HepG2 (cell line): ENCODE results near the gene LRRC3. TPM values are rescaled to one million over a fixed set of nuclear protein-coding genes. Genes with fewer than 3 reads are reported as not detected.

ENCODE experiments used
- BRD4 ChIP-seq: sonication (generic); formaldehyde crosslinking; IDR thresholded peaks from 2 replicates; pipeline ENCODE4 v1.4.0; 2020; ENCODE audit warnings: missing genetic modification reagents
- CERS6 ChIP-seq: sonication (generic); formaldehyde crosslinking; IDR thresholded peaks from 2 replicates; pipeline ENCODE4 v1.5.0; 2020; ENCODE audit warnings: missing genetic modification reagents
- FOSL1 ChIP-seq: sonication (generic); formaldehyde crosslinking; IDR thresholded peaks from 2 replicates; pipeline ENCODE4 v1.9.0; 2021; ENCODE audit warnings: missing genetic modification reagents, borderline replicate concordance
- FOXK1 ChIP-seq: sonication (generic); formaldehyde crosslinking; IDR thresholded peaks from 2 replicates; pipeline ENCODE4 v1.4.0; 2020; ENCODE audit warnings: low read depth, missing genetic modification reagents, borderline replicate concordance
- FOXO1 ChIP-seq: sonication (generic); formaldehyde crosslinking; IDR thresholded peaks from 2 replicates; pipeline ENCODE4 v1.4.0; 2020; ENCODE audit warnings: missing genetic modification reagents
- GPBP1L1 ChIP-seq: sonication (generic); formaldehyde crosslinking; IDR thresholded peaks from 2 replicates; pipeline ENCODE4 v1.5.0; 2020; ENCODE audit warnings: mild to moderate bottlenecking, missing genetic modification reagents
- KDM1A ChIP-seq: IDR thresholded peaks from 2 replicates; pipeline ENCODE4 v1.6.1; 2016; ENCODE audit warnings: missing compliant biosample characterization
- KDM6A ChIP-seq: IDR thresholded peaks from 2 replicates; pipeline ENCODE4 v1.6.1; 2016; ENCODE audit warnings: low read depth
- MAZ ChIP-seq, 2 experiments: sonication (generic) in 1 of 2; formaldehyde crosslinking in 1 of 2; IDR thresholded peaks; 2 replicates each; pipeline versions ENCODE4 v1.5.0 to v1.6.1; 2012 to 2020; ENCODE audit warnings: low read depth in 2 of 2, mild to moderate bottlenecking in 2 of 2, borderline replicate concordance in 1 of 2, improper control_type of control experiment in 1 of 2, low read length in 1 of 2, missing genetic modification reagents in 1 of 2, moderate library complexity in 1 of 2
- MED1 ChIP-seq: sonication (generic); formaldehyde crosslinking; IDR thresholded peaks from 2 replicates; pipeline ENCODE4 v1.4.0; 2020; ENCODE audit warnings: missing genetic modification reagents
- NFE2L2 ChIP-seq: fragments of 150-350 bp; IDR thresholded peaks from 2 replicates; pipeline ENCODE4 v1.6.1; 2014; ENCODE audit warnings: low read length
- NFYB ChIP-seq: sonication (generic); formaldehyde crosslinking; IDR thresholded peaks from 2 replicates; pipeline ENCODE4 v1.4.0; 2020; ENCODE audit warnings: missing genetic modification reagents
- NKX3-1 ChIP-seq: sonication (generic); formaldehyde crosslinking; IDR thresholded peaks from 2 replicates; pipeline ENCODE4 v1.5.0; 2020; ENCODE audit warnings: missing genetic modification reagents
- NPAS2 ChIP-seq: sonication (generic); formaldehyde crosslinking; IDR thresholded peaks from 2 replicates; pipeline ENCODE4 v1.8.0; 2022; ENCODE audit warnings: mild to moderate bottlenecking, missing genetic modification reagents, borderline replicate concordance
- PHF8 ChIP-seq: sonication (generic); formaldehyde crosslinking; IDR thresholded peaks from 2 replicates; pipeline ENCODE4 v1.5.0; 2020; ENCODE audit warnings: missing genetic modification reagents
- RBM39 ChIP-seq: fragments of 200-400 bp; formaldehyde crosslinking; IDR thresholded peaks from one replicate; pipeline ENCODE4 v1.6.1; 2018; ENCODE audit warnings: antibody characterized with exemption, mild to moderate bottlenecking, low read depth, low read length; ENCODE audit not compliant: poor library complexity, severe bottlenecking
- SALL1 ChIP-seq: sonication (generic); formaldehyde crosslinking; IDR thresholded peaks from 2 replicates; pipeline ENCODE4 v1.8.0; 2022; ENCODE audit warnings: mild to moderate bottlenecking, missing genetic modification reagents
- SKIL ChIP-seq: sonication (generic); formaldehyde crosslinking; IDR thresholded peaks from 2 replicates; pipeline ENCODE4 v1.8.0; 2022; ENCODE audit warnings: missing genetic modification reagents, mild to moderate bottlenecking, moderate library complexity, borderline replicate concordance
- SNRNP70 ChIP-seq: fragments of 200-400 bp; formaldehyde crosslinking; IDR thresholded peaks from 2 replicates; pipeline ENCODE4 v1.6.1; 2017; ENCODE audit warnings: mild to moderate bottlenecking, low read depth, low read length, moderate library complexity
- STAT5B ChIP-seq: sonication (generic); formaldehyde crosslinking; IDR thresholded peaks from 2 replicates; pipeline ENCODE4 v1.4.0; 2020; ENCODE audit warnings: missing genetic modification reagents
- TOE1 ChIP-seq: sonication (generic); formaldehyde crosslinking; IDR thresholded peaks from 2 replicates; pipeline ENCODE4 v1.4.0; 2020; ENCODE audit warnings: mild to moderate bottlenecking, missing genetic modification reagents
- ZFYVE20 ChIP-seq: sonication (generic); formaldehyde crosslinking; IDR thresholded peaks from 2 replicates; pipeline ENCODE4 v1.8.0; 2023; ENCODE audit warnings: low read depth, mild to moderate bottlenecking, moderate library complexity, missing genetic modification reagents, borderline replicate concordance
- ZIK1 ChIP-seq: sonication (generic); formaldehyde crosslinking; IDR thresholded peaks from 2 replicates; pipeline ENCODE4 v1.5.0; 2020; ENCODE audit warnings: mild to moderate bottlenecking, low read depth, missing genetic modification reagents, borderline replicate concordance
- ZNF224 ChIP-seq: sonication (generic); formaldehyde crosslinking; IDR thresholded peaks from 2 replicates; pipeline ENCODE4 v1.5.0; 2020; ENCODE audit warnings: mild to moderate bottlenecking, missing genetic modification reagents
- ZNF317 ChIP-seq: sonication (generic); formaldehyde crosslinking; IDR thresholded peaks from 2 replicates; pipeline ENCODE4 v1.5.0; 2020; ENCODE audit warnings: mild to moderate bottlenecking, missing genetic modification reagents
- ZNF607 ChIP-seq: sonication (generic); formaldehyde crosslinking; IDR thresholded peaks from 2 replicates; pipeline ENCODE4 v1.5.1; 2020; ENCODE audit warnings: missing genetic modification reagents, mild to moderate bottlenecking, borderline replicate concordance
- polyA plus RNA-seq, 8 experiments: library from polyadenylated mRNA; depleted of rRNA in 3 of 8; stranded (reverse) in 7 of 8; unstranded in 1 of 8; fragments of >200 nt; fragmentation: Illumina TruSeq in 4 of 8; extraction: Trizol in 4 of 8; gene quantifications; 2 replicates each; pipeline versions ENCODE4 v1.2.1 to v1.2.3, GENCODE V29; 2011 to 2016; ENCODE audit warnings: low read depth in 4 of 8, missing spikeins in 1 of 8, mixed read lengths in 1 of 8; ENCODE audit not compliant: insufficient read depth in 1 of 8
- total RNA-seq, 5 experiments: library from RNA; depleted of rRNA; stranded (reverse); fragments of >200 nt; fragmentation: Illumina TruSeq; extraction: Trizol; gene quantifications; 2 replicates each; pipeline ENCODE4 v1.2.3, GENCODE V29; 2016; ENCODE audit warnings: low read depth in 1 of 5

Gene LRRC3
- total and polyA plus RNA-seq, 2 of the 13 experiments (the other 11 are each of a cell fraction or from before 2014, with no cell fraction given) = 4.8 to 16.5 TPM

- TF ChIP-seq FOSL1 (no peak), STAT5B (no peak), TOE1 (no peak), SALL1 (CRISPR knock-in tag) (peak; percentile 67; the same call in 1 of the 2 replicates), KDM6A (CRISPR knock-in tag) (peak; percentile 55; the same call in 1 of the 2 replicates), NPAS2 (CRISPR knock-in tag) (no peak), ZIK1 (CRISPR knock-in tag) (no peak), MED1 (CRISPR knock-in tag) (peak; percentile 87), PHF8 (no peak), ZNF317 (peak; percentile 48; the same call in 1 of the 2 replicates), MAZ (IDR thresholded peaks at IDR 0.05; ENCODE audit: borderline replicate concordance, low read depth, low read length) (no peak), MAZ (CRISPR knock-in tag; IDR thresholded peaks at IDR 0.05; ENCODE audit: low read depth) (no peak), FOXO1 (peak; percentile 62; the same call in 1 of the 2 replicates), NFYB (CRISPR knock-in tag) (no peak), BRD4 (0 out of 2 replicates have a peak, but pooled peaks have one; percentile 12), CERS6 (no peak), NKX3-1 (CRISPR knock-in tag) (peak; percentile 47; the same call in 1 of the 2 replicates), ZFYVE20 (CRISPR knock-in tag) (no peak), NFE2L2 (no peak), ZNF607 (CRISPR knock-in tag) (no peak), KDM1A (0 out of 2 replicates have a peak, but pooled peaks have one; percentile 50), SNRNP70 (no peak), GPBP1L1 (CRISPR knock-in tag) (no peak), SKIL (CRISPR knock-in tag) (peak; percentile 60; the same call in 1 of the 2 replicates), ZNF224 (CRISPR knock-in tag) (no peak; the same call in 1 of the 2 replicates), FOXK1 (peak; percentile 52; the same call in 1 of the 2 replicates), RBM39 (no peak)
Measured at GRCh38 chr21:44505673-44506278, 50.5 kb downstream of the LRRC3 start (continued).
